HEK293T (cell line): Measurements from ENCODE around the gene PSMA7.

Experiments used
- ELF4 ChIP-seq: fragments of 450-650 bp; IDR thresholded peaks from 2 replicates; pipeline ENCODE4 v1.6.1; 2017; ENCODE audit warnings: antibody characterized with exemption
- FOXA1 ChIP-seq: fragments of 450-650 bp; IDR thresholded peaks from 2 replicates; pipeline ENCODE4 v1.6.1; 2016; ENCODE audit warnings: mild to moderate bottlenecking
- FOXK2 ChIP-seq: fragments of 450-650 bp; IDR thresholded peaks from 2 replicates; pipeline ENCODE4 v1.6.1; 2016; ENCODE audit warnings: mild to moderate bottlenecking
- FOXM1 ChIP-seq: fragments of 450-650 bp; IDR thresholded peaks from 2 replicates; pipeline ENCODE4 v1.6.1; 2017; ENCODE audit warnings: mild to moderate bottlenecking, borderline replicate concordance
- HDGF ChIP-seq: fragments of 450-650 bp; IDR thresholded peaks from 2 replicates; pipeline ENCODE4 v1.6.1; 2017; ENCODE audit warnings: antibody characterized with exemption, borderline replicate concordance
- NFRKB ChIP-seq: fragments of 450-650 bp; IDR thresholded peaks from 2 replicates; pipeline ENCODE4 v1.6.1; 2016; ENCODE audit warnings: mild to moderate bottlenecking, moderate library complexity
- SUZ12 ChIP-seq: fragments of 450-650 bp; IDR thresholded peaks from 2 replicates; pipeline ENCODE4 v1.6.1; 2016; ENCODE audit warnings: mild to moderate bottlenecking
- TARDBP ChIP-seq: fragments of 450-650 bp; IDR thresholded peaks from 2 replicates; pipeline ENCODE4 v1.6.1; 2016
- ZNF384 ChIP-seq: fragments of 450-650 bp; IDR thresholded peaks from 2 replicates; pipeline ENCODE4 v1.6.1; 2016

DNA sequence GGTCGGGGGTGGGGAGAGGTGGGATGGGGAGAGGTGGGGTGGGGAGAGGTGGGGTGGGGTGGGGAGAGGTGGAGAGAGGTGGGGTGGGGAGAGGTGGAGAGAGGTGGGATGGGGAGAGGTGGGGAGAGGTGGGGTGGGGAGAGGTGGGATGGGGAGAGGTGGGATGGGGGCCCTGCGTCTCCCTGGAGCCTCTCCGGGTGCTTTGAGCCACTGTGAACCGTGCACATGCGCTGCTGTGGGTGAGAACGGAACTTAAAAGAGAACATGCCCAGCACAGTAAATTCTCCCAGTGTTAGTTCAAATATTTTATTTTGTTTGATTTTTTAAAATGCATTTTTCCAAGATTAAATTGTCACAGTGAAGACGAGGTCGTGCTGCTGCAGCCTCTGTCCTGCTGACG lies 17.1 kb upstream of the PSMA7 start:
- no peak for TF ChIP-seq ZNF384
- no peak for TF ChIP-seq ELF4
- TF ChIP-seq HDGF: no peak
- TF ChIP-seq FOXM1: no peak
- TF ChIP-seq NFRKB: no peak
- no peak for TF ChIP-seq TARDBP
- no peak for TF ChIP-seq FOXA1
- no peak for TF ChIP-seq FOXK2
- no peak for TF ChIP-seq SUZ12
